Epithelial cell of esophagus (primary cell): Measurements from ENCODE around the gene PCDHGA1.
A peak's percentile ranks its signal among the peaks of the same experiment; 100 is the strongest.
"Not testable (repeated sequence)": the region's sequence is repeated elsewhere in the genome, so short reads cannot be mapped to it uniquely, and the experiment has no call there.

Experiments
- DNase-seq: peaks from one replicate; pipeline ENCODE4 v3.0.0; 2010; ENCODE audit warnings: low read depth
- H3K4me3 ChIP-seq: 2 replicates; pipeline ENCODE4 v1.5.1; 2011; ENCODE audit warnings: mild to moderate bottlenecking, low read length, control low read depth
- CTCF ChIP-seq: IDR thresholded peaks from 2 replicates; pipeline ENCODE4 v1.5.1; 2011; ENCODE audit warnings: low read depth, mild to moderate bottlenecking, low read length, control low read depth, inconsistent platforms; ENCODE audit not compliant: insufficient read depth; ENCODE audit errors: missing control alignments

PCDHGA1 gene

DNA sequence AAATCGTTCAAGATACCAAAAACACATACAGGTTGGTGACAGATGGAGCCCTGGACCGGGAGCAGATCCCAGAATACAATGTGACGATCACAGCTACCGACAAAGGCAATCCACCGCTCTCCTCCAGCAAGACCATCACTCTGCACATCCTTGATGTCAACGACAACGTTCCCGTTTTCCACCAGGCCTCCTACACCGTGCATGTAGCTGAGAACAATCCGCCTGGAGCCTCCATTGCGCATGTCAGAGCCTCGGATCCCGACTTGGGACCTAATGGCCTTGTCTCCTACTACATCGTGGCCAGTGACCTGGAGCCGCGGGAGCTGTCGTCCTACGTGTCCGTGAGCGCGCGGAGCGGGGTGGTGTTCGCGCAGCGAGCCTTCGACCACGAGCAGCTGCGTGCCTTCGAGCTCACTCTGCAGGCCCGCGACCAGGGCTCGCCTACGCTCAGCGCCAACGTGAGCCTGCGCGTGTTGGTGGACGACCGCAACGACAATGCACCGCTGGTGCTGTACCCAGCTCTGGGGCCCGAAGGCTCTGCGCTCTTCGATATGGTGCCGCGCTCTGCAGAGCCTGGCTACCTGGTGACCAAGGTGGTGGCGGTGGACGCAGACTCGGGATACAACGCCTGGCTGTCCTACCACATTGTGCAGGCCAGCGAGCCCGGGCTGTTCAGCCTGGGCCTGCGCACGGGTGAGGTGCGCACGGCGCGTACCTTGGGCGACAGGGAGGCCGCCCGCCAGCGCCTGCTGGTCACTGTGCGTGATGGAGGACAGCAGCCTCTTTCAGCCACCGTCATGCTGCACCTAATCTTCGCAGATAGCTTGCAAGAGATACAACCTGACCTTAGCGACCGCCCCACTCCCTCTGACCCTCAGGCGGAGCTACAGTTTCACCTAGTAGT lies 41.5 kb downstream of the PCDHGA1 start:
- no peak for TF ChIP-seq CTCF
- no peak for DNase-seq
- no peak overlapping the region for H3K4me3 ChIP-seq

GRCh38 chr5:141373673-141374317 lies 43.5 kb downstream of the PCDHGA1 start, which contains the start of gene PCDHGA6:
Gene PCDHGA6, plus strand, starts transcription at chr5:141373891. Its CDS starts 193 bp downstream, at chr5:141374084.
- TF ChIP-seq CTCF: peak; percentile 46
- peak; percentile 27 for DNase-seq
- peak within 1 kb of the TSS; percentile 21 for H3K4me3 ChIP-seq

DNA sequence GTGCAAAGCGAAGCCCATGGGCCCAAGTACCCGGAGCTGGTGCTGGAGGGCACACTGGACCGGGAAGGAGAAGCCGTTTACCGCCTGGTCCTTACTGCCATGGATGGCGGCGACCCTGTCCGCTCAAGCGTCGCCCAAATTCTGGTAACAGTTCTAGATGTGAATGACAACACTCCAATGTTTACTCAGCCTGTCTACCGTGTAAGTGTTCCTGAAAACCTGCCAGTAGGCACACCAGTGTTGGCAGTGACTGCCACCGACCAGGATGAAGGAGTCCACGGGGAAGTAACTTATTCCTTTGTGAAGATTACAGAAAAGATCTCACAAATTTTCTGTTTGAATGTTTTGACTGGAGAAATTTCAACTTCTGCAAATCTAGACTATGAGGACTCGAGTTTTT lies 44.3 kb downstream of the PCDHGA1 start:
- no peak for TF ChIP-seq CTCF
- DNase-seq: no peak
- H3K4me3 ChIP-seq: no peak overlapping the region

GRCh38 chr5:141375444-141376155 lies 45.3 kb downstream of the PCDHGA1 start:
- not testable (repeated sequence) for H3K4me3 ChIP-seq, DNase-seq

- peak within 1 kb of the TSS; percentile 42 for H3K4me3 ChIP-seq
- TF ChIP-seq CTCF: peak; percentile 45
- peak; percentile 21 for DNase-seq
These were observed 52.4 kb downstream of the PCDHGA1 start, which contains the start of gene PCDHGA7 for GRCh38 chr5:141382469-141383294. Gene PCDHGA7, plus strand, starts transcription at chr5:141382742. Its CDS starts 158 bp downstream, at chr5:141382900.

DNA sequence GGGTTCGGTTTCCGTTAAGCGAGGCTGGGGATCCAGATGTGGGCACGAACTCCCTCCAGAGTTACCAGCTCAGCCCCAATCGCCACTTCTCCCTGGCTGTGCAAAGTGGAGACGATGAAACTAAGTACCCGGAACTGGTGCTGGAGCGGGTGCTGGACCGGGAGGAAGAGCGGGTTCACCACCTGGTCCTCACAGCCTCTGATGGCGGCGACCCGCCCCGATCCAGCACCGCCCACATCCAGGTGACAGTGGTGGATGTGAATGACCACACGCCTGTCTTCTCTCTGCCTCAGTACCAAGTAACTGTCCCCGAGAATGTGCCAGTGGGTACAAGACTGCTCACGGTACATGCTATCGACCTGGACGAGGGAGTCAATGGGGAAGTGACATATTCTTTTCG lies 53.0 kb downstream of the PCDHGA1 start:
- TF ChIP-seq CTCF: no peak
- H3K4me3 ChIP-seq: no peak overlapping the region
- DNase-seq: no peak
